Thyroid gland (tissue), 4 donors: ENCODE measurements around the gene SCAP.

Experiments used
- CTCF ChIP-seq, 6 experiments: fragments of 200-600 bp in 3 of 6; fragments of 450-650 bp in 3 of 6; sonication (generic) in 3 of 6; IDR thresholded peaks; one replicate each; pipeline ENCODE4 v1.5.1; 2016 to 2019; ENCODE audit warnings: antibody characterized with exemption in 6 of 6, mild to moderate bottlenecking in 2 of 6, inconsistent platforms in 1 of 6, moderate library complexity in 1 of 6
- POLR2A ChIP-seq, 2 donors: fragments of 450-650 bp; IDR thresholded peaks; one replicate each; pipeline ENCODE4 v1.6.1; 2017; ENCODE audit warnings: antibody characterized with exemption in 2 of 2, mild to moderate bottlenecking in 2 of 2, moderate library complexity in 1 of 2

DNA sequence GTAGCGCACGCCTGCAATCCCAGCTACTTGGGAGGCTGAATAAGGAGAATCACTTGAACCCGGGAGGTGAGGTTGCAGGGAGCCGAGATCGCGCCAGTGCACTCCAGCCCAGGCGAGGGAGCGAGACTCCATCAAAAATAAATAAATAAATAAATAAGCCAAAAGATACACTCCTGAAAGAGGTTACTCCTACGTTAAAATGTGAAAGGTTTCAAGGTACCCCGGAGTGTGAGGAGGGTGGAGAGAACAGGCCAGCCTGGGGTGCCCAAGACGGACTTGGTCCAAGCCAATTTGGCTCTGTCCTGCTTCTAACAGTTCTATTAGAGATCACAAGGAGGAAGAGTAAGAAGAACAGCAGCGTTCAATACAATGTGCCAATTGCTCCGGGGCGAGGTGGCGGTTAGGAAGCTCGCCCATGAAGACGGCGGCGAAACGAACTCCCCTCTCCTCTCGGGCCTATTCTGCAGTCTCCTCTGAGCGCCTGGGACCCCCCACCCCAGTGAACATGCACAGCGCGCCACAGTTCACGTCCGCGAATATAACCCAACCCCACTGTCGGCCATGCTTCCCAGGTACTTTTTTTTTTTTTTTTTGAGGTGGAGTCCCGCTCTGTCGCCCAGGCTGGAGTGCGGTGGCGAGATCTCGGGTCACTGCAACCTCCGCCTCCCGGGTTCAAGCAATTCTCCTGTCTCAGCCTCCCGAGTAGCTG lies 36.8 kb upstream of the SCAP start:
- TF ChIP-seq CTCF (IDR thresholded peaks at IDR 0.05) (no peak), POLR2A (IDR thresholded peaks at IDR 0.05) (no peak)
